GM11168 (cell line): Measurements from ENCODE around the gene GRAMD1B.

Source experiments
- in situ Hi-C: fragments of 300-500 bp; cut with MboI; formaldehyde crosslinking; loops from one replicate; pipeline ENCODE4 v1.12.0; 2022; ENCODE audit warnings: low sequenced_read_pairs; ENCODE audit not compliant: unreplicated experiment

The GRAMD1B gene

DNA sequence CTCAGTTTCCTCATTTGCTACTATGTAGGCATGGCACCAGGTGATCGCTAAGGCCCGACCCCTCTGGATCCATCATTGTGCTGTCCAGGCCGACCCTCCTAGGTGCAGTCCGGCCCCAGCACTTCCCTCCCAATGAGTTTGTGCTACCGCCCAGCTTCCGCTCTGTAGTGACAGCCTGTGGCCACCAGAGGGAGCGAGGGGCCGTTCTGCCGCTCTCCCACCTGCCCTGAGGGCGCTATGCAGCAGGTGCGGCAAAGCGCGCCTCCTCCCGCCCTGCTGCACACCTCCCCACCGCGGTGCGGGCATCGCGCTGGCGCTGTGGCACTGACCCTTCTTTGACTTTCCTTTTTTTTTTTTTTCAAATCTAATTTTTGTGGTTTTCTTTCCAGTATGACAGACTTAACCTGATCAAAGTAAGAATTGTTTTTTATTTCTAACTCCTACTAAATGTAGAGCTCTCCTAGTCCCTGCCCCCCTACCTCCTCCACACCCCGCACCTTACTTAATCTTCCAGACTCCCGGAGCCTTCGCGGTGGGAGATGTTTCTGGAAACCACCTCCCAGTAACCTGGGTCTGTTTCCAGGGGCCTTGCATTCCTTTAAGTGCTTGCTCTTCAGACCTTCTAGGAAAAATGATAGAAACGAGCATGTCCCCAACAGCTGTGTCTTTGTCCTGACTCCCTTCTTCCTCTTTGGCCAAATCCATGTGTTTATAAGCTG, 150.6 kb downstream of the GRAMD1B start:
- in situ Hi-C loops = no loop called here

- in situ Hi-C loops = no loop called here
Observed at GRCh38 chr11:123581651-123582399, 151.8 kb downstream of the GRAMD1B start.

- in situ Hi-C loops = no loop called here
Observed at GRCh38 chr11:123582992-123583504, 153.0 kb downstream of the GRAMD1B start.

DNA sequence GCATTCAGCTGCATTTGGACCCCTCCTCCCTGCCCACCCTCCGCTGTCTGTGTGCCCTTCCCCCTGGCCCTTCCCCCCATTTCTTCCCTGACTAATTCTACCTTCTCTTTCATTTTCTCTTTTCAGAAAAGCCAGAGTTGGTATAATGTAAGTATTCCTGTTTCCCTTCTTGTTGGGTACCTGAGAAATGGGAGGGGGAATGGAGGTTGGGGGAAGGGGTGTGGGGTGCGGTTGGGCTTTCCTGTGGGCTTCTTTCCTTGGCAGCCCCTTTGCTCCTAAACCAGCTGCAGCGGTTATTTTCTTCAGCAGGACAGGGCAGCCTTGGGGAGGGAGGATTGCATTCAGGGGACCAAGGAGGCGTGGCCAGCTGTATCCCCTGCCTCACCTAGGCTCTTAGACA, 154.1 kb downstream of the GRAMD1B start:
- in situ Hi-C loops = no loop called here

DNA sequence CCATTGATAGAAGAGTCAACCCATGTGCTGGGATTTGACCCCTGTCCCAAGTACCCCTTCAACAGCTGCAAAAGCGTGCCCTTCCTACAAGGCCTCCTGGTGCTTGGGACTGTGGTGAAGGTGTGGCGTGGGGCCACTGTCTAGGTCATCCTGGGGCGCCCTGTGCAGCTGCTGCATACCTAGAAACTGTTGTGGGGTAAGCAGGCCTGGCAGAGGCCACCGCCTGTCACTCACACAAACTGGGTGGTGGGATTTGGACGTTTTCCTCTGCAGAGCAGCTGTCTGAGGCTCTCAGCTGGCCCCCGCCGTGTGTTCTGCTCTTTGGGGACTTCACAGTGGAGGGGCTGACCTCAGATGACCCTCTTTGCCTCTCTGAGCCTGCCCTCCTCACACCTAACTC, 154.7 kb downstream of the GRAMD1B start:
- in situ Hi-C loops = no loop called here

DNA sequence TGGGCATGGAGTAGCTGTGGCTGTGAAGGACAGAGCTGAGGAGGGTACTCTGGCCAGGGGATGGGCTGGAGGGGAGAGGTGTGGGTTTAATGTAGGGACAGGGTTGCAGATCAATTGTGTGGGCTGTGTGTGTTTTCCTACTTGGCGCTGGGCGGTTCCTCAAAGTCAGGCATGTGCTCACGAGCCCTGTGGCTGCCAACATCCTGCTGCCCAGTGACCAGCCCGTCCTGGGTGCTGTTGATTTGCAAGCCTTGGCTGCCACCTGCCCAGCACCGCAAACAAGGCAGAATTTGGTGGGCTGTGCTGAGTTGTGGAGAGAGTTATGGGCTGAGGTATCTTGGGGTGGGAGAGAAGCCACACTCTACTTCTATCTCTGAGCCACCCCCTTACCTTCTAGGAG, 155.1 kb downstream of the GRAMD1B start:
- in situ Hi-C loops = no loop called here

DNA sequence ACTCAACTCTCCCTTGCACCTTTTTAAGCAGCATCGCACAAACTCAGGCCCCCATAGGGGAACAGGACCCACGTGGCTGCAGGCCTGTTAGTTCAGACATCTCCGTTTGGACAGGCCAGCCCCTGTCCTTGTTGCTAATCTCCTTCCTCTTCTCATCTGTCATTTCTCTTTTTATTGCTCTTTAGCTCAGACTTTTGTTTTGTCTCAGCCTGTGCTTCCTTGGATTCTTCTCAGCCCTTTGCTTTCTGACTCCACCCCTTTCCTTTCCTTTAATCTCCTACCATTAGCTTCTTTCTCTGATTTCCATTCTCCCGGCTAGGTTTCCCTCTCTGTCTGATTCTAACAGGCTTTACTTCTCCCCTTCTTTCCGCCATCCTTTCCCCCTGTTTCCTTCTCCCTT, 155.6 kb downstream of the GRAMD1B start:
- in situ Hi-C loops = no loop called here

DNA sequence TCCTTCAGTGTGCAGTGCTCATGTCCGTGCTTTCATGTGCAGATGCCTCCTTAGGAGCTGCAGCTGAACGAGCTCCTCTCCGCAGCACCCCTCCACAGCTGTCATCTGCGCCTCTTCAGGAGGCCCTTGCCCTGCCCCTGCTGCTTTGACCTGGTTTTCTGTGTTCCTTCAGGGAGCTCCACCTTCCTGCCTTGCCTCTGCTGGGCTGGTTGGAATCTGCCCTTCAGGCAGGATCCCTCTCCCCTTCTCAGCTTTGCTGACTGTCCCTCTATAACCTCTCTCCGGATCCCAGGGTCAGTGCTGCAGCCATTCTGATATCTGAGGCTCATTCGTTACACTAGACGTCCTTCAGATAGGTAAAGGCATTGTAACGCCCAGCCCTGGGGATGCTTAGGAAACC, 156.5 kb downstream of the GRAMD1B start:
- in situ Hi-C loops = no loop called here

DNA sequence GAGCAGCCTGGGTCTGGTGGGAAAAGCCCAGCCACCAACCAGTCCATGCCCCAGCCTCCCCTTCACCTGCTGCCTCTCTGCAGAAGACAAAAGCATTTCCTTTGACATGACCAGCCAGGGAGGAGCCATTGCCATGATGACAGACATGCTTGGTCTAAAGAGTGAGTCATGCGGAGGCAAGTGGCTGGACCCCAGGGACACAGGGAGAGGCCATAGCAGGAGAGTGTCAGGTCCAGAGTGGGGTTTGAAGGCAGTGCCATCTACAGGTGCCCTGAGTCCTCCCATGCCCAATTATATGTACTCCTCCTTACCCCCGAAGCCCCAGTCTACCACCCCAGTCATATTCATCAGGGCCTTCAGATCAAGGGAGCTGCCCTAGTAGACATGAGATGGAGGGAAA, 157.0 kb downstream of the GRAMD1B start:
- in situ Hi-C loops = no loop called here

DNA sequence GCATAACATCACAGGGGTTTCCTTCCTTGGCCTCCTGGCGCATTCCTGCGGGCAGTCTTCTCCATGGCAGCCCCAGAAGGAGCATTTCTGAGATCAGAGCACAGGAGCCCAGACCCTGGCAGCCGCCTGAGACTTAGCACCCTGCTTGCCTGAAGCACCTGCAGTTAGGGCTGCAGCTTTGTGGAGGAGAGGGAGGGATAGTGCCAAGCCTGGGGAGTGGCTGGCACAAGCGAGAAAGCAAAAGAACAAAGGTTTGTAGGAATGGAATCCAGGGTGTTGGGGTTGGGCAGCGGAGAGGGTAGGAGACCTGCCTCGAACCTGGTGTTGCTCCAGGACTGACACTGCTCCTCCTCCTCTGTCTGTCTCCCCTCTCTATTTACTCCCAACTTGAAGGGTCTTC, 157.5 kb downstream of the GRAMD1B start:
- in situ Hi-C loops = no loop called here

DNA sequence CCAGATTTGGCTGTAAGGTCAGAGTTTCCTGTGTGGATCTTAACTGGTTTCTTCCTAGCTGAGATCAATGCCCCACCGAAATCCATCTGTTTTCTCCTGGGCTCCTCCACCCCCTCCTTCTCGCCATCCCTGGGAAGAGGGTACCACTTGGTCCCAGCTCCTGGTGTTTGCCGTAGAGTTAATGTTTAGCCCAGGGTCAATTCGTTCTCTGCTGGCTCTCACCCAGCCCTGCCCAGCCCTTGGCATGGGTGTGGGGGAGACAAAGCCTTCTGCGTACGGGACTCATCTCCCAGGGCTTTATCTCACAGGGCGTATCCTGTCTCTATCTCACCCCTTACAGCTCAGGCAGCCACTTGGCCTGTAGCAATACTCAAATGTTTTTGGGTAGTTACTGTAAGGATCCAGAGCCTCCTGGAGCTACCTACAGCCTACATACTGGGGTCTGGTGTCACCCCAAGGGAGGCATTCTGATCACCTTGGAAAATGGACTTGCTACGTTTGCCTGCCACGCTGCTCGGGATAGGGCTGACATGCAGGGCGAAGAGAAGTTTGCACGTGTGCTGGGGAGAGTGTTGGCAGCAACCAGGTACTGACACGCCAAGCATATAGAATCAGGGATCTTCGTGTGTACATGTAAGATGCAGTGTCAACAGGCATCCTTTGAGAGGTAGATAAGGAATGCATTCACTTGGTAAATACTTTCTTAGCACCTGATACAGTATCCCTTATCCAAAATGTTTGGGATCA, 158.2 kb downstream of the GRAMD1B start:
- in situ Hi-C loops = no loop called here

GRCh38 chr11:123588864-123589262, 158.8 kb downstream of the GRAMD1B start:
- in situ Hi-C loops = no loop called here

DNA sequence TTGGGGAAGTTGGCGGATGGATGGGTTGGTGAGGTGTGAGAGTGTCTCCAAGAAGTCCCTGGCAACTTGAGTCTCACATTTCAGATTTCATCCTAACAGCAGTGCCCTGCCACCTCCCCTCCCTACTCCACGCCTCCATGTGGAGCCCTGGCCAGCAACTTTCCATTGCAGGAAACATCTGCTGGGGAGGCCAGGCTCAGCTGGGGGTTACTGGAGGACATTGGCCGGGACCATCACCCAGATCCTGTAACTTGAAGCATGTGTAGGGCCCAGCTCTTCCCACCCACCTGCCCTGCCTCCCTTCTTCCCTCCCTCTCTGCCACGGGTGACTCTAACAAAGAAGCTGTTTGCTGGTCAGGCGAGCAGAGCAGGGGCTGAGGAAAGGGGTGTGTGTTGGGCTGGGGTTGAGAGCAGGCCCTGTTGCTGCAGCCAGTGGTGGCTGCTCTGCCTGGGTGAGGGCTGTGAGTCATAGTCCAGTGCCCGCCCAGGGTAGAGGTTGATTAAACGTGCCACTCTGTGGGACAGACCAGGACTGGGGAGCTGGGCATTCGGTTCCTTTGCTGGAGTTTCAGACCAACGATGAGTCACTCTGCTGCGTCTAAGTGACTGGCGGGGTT, 160.3 kb downstream of the GRAMD1B start:
- in situ Hi-C loops = no loop called here

- in situ Hi-C loops = no loop called here
Observed at GRCh38 chr11:123593570-123593969, 163.5 kb downstream of the GRAMD1B start.

- in situ Hi-C loops = no loop called here
Observed at GRCh38 chr11:123594188-123594901, 164.3 kb downstream of the GRAMD1B start.

DNA sequence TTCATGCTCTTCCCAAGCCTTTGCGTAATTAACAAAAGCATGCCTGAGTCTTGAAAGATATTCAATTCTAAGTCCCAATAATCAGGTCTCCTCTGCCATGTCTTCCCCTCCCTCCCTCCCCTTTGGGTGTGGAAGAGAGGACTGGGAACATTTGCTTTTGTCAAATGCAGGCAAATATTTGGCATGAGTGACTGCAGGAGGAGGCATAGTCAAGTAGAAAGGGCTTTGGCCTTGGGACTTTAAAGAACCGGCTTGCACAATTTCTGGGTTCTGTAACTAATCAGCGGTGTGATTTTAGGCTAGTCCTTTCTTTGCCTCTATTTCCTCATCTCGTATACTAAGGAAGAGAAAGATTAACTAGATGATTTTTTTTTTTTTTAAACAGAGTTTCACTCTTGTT, 164.9 kb downstream of the GRAMD1B start:
- in situ Hi-C loops = no loop called here

DNA sequence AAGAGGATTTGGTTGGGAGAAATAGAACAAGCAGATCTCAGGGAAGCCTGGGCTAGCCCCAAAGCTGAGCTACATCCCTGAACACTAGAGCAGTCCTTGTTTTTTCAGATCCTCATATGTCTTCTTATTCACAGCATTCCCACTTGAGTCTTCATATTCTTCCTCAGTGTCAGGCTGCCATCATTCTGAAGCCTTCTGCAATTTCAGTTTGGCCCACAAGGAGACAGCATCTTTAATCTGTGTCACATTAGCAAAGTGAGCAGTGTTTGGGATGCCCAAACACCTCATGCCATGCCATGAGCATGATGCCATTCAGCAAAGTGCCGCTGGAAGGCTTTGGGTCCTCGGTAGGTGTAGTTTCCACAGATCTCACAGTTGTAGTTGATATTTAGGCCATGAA, 167.8 kb downstream of the GRAMD1B start:
- in situ Hi-C loops = no loop called here

DNA sequence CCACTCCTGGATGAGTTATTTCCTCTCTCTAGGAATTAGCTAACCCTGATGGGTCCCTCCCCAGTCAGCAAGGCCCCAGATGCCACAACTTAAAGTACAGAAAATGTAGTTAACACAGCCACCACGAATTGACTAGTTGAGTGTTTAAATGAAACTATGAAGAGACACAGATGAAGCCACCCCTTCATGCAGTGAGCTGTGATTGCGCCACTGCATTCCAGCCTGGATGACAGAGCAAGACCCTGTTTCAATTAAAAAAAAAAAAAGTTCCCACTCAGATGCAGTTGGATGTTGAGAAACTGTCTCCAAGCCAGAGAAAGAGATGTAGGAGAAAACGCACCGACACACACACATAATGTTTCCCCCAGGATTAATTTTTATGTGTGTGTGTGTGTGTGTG, 171.1 kb downstream of the GRAMD1B start:
- in situ Hi-C loops = no loop called here

DNA sequence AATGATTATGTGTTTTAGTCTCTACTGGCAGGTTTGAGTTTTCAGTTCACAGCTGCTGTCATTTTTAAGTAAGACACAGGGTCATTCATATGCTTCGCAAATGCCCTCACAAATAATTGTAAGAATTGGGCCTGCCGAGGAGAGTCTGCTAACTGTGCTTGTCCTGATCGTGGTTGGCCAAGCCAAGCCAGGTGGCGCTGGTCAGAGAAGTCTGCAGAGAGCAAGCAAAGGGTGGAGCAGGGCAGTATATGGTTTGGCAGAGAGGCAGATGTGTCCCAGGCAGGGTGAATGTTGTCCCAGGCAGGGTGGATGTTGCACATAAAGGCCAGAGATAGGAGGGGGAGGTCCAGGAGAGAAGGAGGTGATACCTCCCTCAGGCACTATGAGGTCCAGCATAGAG, 171.7 kb downstream of the GRAMD1B start:
- in situ Hi-C loops = no loop called here

- in situ Hi-C loops = no loop called here
Observed at GRCh38 chr11:123603666-123604065, 173.6 kb downstream of the GRAMD1B start.
